HG03108 (cell line): ENCODE measurements around the gene MIPEP.

Source experiments
- ATAC-seq: cut with Tn5 transposase; IDR thresholded peaks from one replicate; pipeline ENCODE4 v1.9.1; 2021; ENCODE audit warnings: moderate library complexity; ENCODE audit not compliant: unreplicated experiment

Gene MIPEP

GRCh38 chr13:23688336-23688735 lies 200.9 kb downstream of the MIPEP start:
- no peak for ATAC-seq

- no peak for ATAC-seq
Observed at GRCh38 chr13:23687614-23688013, 201.6 kb downstream of the MIPEP start.

GRCh38 chr13:23686948-23687347 lies 202.3 kb downstream of the MIPEP start:
- no peak for ATAC-seq

GRCh38 chr13:23685416-23685815 lies 203.8 kb downstream of the MIPEP start:
- no peak for ATAC-seq

- ATAC-seq: no peak
Observed at GRCh38 chr13:23684647-23685046, 204.6 kb downstream of the MIPEP start.

- ATAC-seq: no peak
Observed at GRCh38 chr13:23683084-23683483, 206.1 kb downstream of the MIPEP start.

GRCh38 chr13:23680845-23681669 lies 208.1 kb downstream of the MIPEP start:
- ATAC-seq: no peak
